Uterus (tissue), 4 donors: ENCODE measurements around the gene UVRAG. TPM values are rescaled to one million over a fixed set of nuclear protein-coding genes. Genes with fewer than 3 reads are reported as not detected.

Experiments used
- DNase-seq, 2 donors: peaks; one replicate each; pipeline ENCODE4 v3.0.0-alpha.2; 2019 to 2020
- H3K27ac ChIP-seq, 2 donors: fragments of 200-600 bp; sonication (generic); 1 replicate in 1 of 2; 2 replicates in 1 of 2; pipeline ENCODE4 v1.5.1; 2016 to 2018
- H3K27me3 ChIP-seq, 2 donors: fragments of 200-600 bp; sonication (generic); one replicate each; pipeline ENCODE4 v1.5.1; 2018 to 2019; ENCODE audit warnings: control low read depth in 1 of 2
- H3K36me3 ChIP-seq, 2 donors: fragments of 200-600 bp; sonication (generic); one replicate each; pipeline ENCODE4 v1.5.1; 2019; ENCODE audit warnings: control low read depth in 1 of 2
- H3K4me1 ChIP-seq, 2 donors: fragments of 200-600 bp; sonication (generic); one replicate each; pipeline ENCODE4 v1.5.1; 2018 to 2019; ENCODE audit warnings: control low read depth in 1 of 2
- H3K4me3 ChIP-seq, 2 donors: fragments of 200-600 bp; sonication (generic); 1 replicate in 1 of 2; 2 replicates in 1 of 2; pipeline ENCODE4 v1.5.1; 2018 to 2019; ENCODE audit warnings: mild to moderate bottlenecking in 1 of 2
- H3K9me3 ChIP-seq, 2 donors: fragments of 200-600 bp; sonication (generic); one replicate each; pipeline ENCODE4 v1.5.1; 2019; ENCODE audit warnings: control low read depth in 1 of 2
- CTCF ChIP-seq, 4 experiments: fragments of 200-600 bp in 2 of 4; fragments of 450-650 bp in 2 of 4; sonication (generic) in 2 of 4; IDR thresholded peaks; one replicate each; pipeline ENCODE4 v1.5.1; 2016 to 2019; ENCODE audit warnings: antibody characterized with exemption in 4 of 4, mild to moderate bottlenecking in 2 of 4, moderate library complexity in 1 of 4
- POLR2A ChIP-seq, 2 donors: fragments of 450-650 bp; IDR thresholded peaks; one replicate each; pipeline ENCODE4 v1.6.1; 2016; ENCODE audit warnings: antibody characterized with exemption in 2 of 2, mild to moderate bottlenecking in 1 of 2, moderate library complexity in 1 of 2
- intact Hi-C: fragments of 100-400 bp; cut with DNase I; formaldehyde crosslinking; loops from one replicate; pipeline ENCODE4 v1.15.1; 2023; ENCODE audit warnings: low total_unique reads
- total RNA-seq, 4 donors: library from RNA; depleted of rRNA in 3 of 4; stranded (reverse); fragments of >200 nt in 3 of 4; gene quantifications; one replicate each; pipeline versions ENCODE4 v1.1.0 to v1.2.4, GENCODE V29; 2014 to 2023
- donor health status: DM: yes; HTN: yes; CAD: no.

Gene UVRAG
- total RNA-seq, 4 donors from 2014 or later = 14.9 to 42.9 (median 26.4) TPM

GRCh38 chr11:75921808-75922207 lies 106.8 kb downstream of the UVRAG start:
- TF ChIP-seq CTCF (IDR thresholded peaks at IDR 0.05) (no peak), POLR2A (IDR thresholded peaks at IDR 0.05) (no peak)
- DNase-seq = no peak
- H3K4me1 ChIP-seq = peaks cover 0 to 3% of the 10 kb centered on the region in 2 donors

DNA sequence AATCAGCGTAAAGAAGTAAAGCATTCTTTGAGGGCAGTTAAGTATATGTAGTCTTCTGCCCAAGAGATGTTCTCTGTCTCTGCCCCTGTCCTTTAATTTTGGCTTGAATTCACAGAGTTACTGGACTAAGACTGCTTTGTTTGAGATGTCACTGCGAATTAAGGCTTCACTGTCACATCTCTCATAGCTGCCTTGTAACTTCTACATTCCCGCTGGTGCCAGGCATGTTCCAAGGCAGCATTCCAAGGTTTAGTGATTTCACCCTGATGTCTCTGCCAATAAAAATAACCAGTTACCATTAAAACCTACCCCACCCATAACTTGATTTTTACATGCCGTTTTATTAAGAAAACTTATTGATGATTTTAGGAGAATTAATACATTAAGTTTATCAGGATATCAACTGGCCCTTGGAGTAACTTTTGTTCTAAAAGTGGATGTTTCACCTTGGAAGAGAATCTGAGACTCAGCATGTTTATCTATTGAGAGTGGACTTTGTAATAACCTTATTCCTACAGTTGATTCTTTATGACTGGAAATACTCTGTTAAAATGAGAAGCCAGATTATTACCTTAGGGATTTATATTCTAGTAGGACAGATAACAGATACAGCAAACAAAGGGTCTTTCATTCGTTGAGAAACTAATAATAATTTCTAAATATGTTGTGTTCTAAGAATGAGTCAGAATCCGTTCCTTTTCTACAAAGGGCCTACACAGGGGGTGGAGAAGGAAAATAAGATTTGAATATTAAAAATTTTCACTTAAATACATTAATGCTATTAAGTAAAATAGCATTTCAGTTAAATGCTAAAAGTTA lies 110.2 kb downstream of the UVRAG start:
- Histone ChIP-seq H3K4me3 (no peak overlapping the region), H3K27me3 (no peaks in the 10 kb centered on the region), H3K9me3 (no peaks in the 10 kb centered on the region), H3K4me1 (no peaks in the 10 kb centered on the region), H3K36me3 (no peaks in the 10 kb centered on the region), H3K27ac (no peak overlapping the region)
- TF ChIP-seq POLR2A (IDR thresholded peaks at IDR 0.05) = no peak
- no peak for TF ChIP-seq CTCF (IDR thresholded peaks at IDR 0.05)
- intact Hi-C loops = no loop called here
- DNase-seq = no peak

More at GRCh38 chr11:75921808-75922207, 106.8 kb downstream of the UVRAG start:
- Histone ChIP-seq H3K4me3 (no peak overlapping the region), H3K36me3 (no peaks in the 10 kb centered on the region), H3K27ac (no peak overlapping the region), H3K27me3 (no peaks in the 10 kb centered on the region), H3K9me3 (no peaks in the 10 kb centered on the region)
- intact Hi-C loops = no loop called here

GRCh38 chr11:75925785-75926164 lies 110.8 kb downstream of the UVRAG start:
- no peak overlapping the region for H3K27ac ChIP-seq
- no peaks in the 10 kb centered on the region for H3K36me3 ChIP-seq
- DNase-seq = no peak
- no peak overlapping the region for H3K4me3 ChIP-seq
- H3K27me3 ChIP-seq = no peaks in the 10 kb centered on the region
- TF ChIP-seq POLR2A (IDR thresholded peaks at IDR 0.05) (no peak), CTCF (IDR thresholded peaks at IDR 0.05) (no peak)
- no peaks in the 10 kb centered on the region for H3K9me3 ChIP-seq
- intact Hi-C loops = no loop called here
- no peaks in the 10 kb centered on the region for H3K4me1 ChIP-seq

DNA sequence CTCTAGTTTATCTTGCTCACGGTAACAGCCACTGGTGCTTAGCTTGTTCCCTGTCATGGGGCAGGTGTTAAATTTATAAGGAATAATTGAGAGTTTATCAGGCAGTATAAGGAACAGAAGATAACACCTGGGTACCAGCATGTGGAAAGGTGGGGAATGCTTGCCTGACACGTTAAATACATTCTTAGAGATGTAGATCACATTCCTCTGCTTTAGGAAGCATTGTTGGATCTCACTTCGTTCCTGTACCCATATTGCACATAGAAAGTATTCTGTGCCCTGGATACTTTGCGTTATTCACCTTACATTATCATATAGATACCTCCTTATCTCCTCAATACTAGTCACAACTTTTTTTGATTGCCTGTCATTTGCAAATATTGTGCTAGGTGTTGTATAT lies 114.7 kb downstream of the UVRAG start:
- no peaks in the 10 kb centered on the region for H3K36me3 ChIP-seq
- H3K4me3 ChIP-seq = no peak overlapping the region
- H3K9me3 ChIP-seq = no peaks in the 10 kb centered on the region
- TF ChIP-seq POLR2A (IDR thresholded peaks at IDR 0.05) (no peak), CTCF (IDR thresholded peaks at IDR 0.05) (no peak)
- no peaks in the 10 kb centered on the region for H3K4me1 ChIP-seq
- no peaks in the 10 kb centered on the region for H3K27me3 ChIP-seq
- intact Hi-C loops = no loop called here
- H3K27ac ChIP-seq = no peak overlapping the region
- no peak for DNase-seq

DNA sequence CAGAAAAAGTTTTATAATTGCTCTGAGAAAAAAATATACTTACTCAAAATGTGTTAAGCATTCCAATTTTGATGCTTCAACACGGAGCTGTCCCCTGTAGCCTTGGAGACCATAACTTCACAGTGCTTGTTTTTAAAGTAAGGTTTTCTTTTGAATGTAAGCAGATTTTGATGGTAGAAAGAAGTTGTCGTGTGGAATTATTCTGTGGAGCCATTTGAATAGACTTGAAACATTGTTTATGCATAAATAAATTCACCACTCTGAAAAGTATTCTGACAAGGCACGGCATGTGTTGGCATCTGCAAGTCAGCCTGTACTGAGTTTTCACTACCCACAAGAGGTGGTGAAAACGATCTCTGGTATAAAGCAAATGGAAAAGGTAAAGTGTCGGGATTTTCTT lies 115.5 kb downstream of the UVRAG start:
- Histone ChIP-seq H3K9me3 (no peaks in the 10 kb centered on the region), H3K27ac (no peak overlapping the region), H3K36me3 (no peaks in the 10 kb centered on the region), H3K27me3 (no peaks in the 10 kb centered on the region), H3K4me3 (no peak overlapping the region), H3K4me1 (no peaks in the 10 kb centered on the region)
- no peak for TF ChIP-seq CTCF (IDR thresholded peaks at IDR 0.05)
- TF ChIP-seq POLR2A (IDR thresholded peaks at IDR 0.05) = no peak
- DNase-seq = no peak
- intact Hi-C loops = no loop called here
